Head of caudate nucleus (tissue), 42 donors: ENCODE results near the gene GABRR1.

Experiments
- DNase-seq, 42 donors: peaks; one replicate each; pipeline versions ENCODE4 v3.0.0 to v3.0.0-alpha.2; 2020 to 2021; ENCODE audit warnings: mixed read lengths in 7 of 42
- intact Hi-C: fragments of 100-400 bp; cut with DNase I; formaldehyde crosslinking; loops from one replicate; pipeline ENCODE4 v1.15.0; 2022

Gene GABRR1

GRCh38 chr6:89180112-89180511 lies 37.0 kb downstream of the GABRR1 start:
- intact Hi-C loops, result no loop called here
- DNase-seq, result no peak

DNA sequence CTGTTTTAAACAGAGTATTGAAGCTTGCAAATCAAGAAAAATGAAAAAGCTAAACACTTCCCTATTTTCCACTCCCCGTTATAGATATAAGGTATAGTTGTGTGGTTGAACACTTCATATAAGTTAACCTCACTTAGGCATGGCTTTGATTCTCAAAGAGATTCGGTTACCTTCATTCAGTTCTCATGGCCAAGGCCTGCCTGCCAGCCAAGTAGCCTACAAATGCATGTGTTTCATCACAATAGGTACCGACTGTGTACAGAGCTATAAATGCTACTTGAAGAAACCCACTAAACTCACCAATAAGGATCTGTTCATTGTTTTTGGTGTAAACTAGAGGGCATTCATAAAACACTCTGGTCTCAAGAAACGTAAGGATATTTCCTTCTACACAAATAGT lies 43.5 kb downstream of the GABRR1 start:
- no peak for DNase-seq
- intact Hi-C loops, result no loop called here

GRCh38 chr6:89172131-89172530 lies 45.0 kb downstream of the GABRR1 start:
- intact Hi-C loops, result no loop called here

DNA sequence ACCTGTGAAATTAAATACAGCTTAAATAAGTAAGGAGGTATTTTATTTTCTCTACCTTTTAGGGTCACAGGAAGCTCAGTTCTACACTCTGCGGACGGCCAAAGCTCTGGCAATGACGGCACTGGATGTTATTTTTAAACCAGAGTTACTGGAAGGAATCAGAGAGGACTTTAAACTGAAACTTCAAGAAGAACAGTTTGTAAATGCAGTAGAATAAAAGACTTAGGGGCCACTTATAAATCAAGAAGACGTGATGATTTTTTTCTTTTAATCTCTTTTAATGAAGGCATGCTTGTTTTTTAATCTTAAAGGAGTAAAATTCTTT lies 55.1 kb downstream of the GABRR1 start:
- intact Hi-C loops, result loop anchor here (10.0 kb wide), 1 partner anchor 1907 kb away; no protein-coding TSS in a partner anchor
- no peak for DNase-seq

More at GRCh38 chr6:89172131-89172530, 45.0 kb downstream of the GABRR1 start:
- no peak for DNase-seq

- no peak for DNase-seq
- intact Hi-C loops, result loop anchor here (10.0 kb wide), 1 partner anchor 1907 kb away; no protein-coding TSS in a partner anchor
These were observed 55.7 kb downstream of the GABRR1 start for GRCh38 chr6:89161326-89162046.

DNA sequence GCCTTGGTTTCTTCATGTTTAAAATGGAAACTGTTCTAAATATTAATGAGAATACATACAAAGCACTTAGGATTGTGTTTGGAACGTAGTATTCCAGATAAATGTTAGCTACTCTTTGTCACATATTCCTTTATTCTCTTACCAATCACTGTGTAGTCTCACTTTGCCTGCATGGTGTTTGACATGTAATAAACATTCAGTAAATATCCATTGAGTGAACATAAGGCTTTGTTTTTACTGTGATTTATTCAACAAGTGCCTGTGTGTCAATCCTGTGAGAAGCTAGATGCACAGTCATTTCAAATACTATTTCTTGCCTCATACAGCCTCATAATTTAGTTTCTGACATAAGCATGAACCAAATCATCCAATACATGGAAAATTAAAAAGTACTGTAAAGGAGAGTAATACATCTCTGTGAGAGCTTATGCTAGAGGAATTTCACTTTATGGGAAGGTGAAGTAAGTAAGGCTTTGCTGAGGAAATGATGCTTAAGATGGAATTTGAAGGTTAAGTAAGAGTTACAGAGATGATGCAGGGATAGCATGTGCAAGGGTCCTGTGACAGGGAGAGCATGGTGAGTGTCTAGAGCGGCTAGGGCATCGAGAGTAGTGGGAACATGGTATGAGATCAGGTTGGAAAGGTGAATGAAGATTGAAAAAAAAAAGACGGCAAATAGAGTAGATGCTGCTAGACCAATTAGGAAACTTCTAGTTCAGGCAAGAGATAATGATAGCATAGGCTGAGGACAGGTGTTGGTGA lies 56.6 kb downstream of the GABRR1 start:
- no peak for DNase-seq
- intact Hi-C loops, result loop anchor here (10.0 kb wide), 1 partner anchor 1906 kb away; no protein-coding TSS in a partner anchor

DNA sequence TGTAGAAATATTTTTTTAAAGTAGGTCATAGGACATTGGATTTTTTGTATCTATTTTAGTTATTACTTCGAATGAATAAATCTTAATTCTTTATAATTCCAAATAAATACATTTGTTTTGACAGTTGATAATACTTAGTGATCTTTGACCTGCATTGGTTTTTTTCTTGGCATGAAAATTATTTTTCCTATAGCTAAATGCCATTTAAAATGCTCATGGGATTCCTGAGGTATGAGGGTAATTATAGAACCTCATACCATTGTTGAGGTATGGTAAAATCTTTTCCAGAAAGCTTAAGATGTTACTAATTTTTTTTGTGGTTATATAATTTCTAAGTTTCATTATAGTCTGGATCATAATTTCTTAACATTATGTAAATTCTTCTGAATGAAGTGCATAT lies 63.0 kb downstream of the GABRR1 start:
- intact Hi-C loops, result no loop called here
- no peak for DNase-seq

- intact Hi-C loops, result no loop called here
- peak; percentile 13 to 77 (median 54) for DNase-seq
These were observed 69.0 kb downstream of the GABRR1 start for GRCh38 chr6:89148016-89148750.

GRCh38 chr6:89146718-89147700 lies 70.1 kb downstream of the GABRR1 start:
- intact Hi-C loops, result no loop called here
- DNase-seq, result peak in 24 of 42 donors; percentile 7 to 59 (median 30)

DNA sequence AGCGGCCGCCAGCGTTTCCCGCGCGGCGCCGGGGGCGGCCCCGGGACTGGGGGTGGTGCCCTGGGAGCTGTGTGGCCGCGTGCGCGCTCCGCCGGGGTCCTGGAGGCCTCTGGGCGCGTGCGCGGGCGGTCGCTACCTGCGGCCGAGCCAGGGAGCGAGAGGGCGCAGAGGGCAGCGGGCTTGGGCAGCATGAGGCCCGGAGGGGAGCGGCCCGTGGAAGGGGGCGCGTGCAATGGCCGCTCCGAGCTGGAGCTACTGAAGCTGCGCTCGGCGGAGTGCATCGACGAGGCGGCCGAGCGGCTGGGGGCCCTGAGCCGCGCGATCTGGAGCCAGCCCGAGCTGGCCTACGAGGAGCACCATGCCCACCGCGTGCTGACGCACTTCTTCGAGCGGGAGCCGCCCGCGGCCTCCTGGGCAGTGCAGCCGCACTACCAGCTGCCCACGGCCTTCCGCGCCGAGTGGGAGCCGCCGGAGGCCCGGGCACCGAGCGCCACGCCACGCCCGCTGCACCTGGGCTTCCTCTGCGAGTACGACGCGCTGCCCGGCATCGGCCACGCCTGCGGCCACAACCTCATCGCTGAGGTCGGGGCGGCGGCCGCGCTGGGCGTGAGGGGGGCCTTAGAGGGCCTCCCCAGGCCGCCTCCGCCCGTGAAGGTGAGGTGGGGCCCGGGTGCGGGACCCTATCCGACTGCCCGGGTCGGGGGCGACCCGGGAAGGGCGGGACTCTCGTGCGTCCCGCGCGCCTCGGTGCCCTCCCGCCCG lies 71.0 kb downstream of the GABRR1 start, which contains the start of gene PM20D2:
TSS of gene PM20D2 (plus strand) at position 100 of the 762 bp plus-strand sequence. CDS start at position 190, 90 bp downstream.
- peak; percentile 4 to 84 (median 68) for DNase-seq
- intact Hi-C loops, result no loop called here

- DNase-seq, result peak in 18 of 42 donors; percentile 3 to 73 (median 34)
- intact Hi-C loops, result no loop called here
These were observed 71.8 kb downstream of the GABRR1 start for GRCh38 chr6:89145091-89145955.

DNA sequence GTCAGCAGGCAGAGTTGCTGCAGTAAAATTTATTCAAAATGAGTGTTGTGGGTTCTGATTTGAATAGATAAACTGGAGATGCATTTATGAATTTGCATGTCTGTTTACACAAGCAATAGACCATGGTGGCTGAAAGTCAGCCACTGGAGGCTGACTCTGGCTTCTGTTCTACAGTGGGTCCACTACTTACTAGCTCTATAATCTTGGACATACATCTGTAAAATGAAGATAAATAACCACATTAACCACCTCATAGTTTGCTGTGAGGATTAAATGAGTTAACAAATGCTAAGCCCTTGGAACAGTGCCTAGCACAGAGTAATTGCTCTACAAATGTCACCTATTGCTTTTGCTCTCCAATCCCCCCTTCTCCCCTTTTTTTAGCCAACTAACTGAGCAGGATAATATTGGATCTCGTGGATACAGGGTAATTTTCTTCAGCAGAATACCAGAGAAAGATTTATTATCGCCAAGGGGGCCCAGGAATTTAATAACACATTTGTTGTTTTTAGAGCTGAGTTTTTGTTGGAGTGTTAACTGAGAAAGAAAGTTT lies 72.7 kb downstream of the GABRR1 start:
- no peak for DNase-seq

DNA sequence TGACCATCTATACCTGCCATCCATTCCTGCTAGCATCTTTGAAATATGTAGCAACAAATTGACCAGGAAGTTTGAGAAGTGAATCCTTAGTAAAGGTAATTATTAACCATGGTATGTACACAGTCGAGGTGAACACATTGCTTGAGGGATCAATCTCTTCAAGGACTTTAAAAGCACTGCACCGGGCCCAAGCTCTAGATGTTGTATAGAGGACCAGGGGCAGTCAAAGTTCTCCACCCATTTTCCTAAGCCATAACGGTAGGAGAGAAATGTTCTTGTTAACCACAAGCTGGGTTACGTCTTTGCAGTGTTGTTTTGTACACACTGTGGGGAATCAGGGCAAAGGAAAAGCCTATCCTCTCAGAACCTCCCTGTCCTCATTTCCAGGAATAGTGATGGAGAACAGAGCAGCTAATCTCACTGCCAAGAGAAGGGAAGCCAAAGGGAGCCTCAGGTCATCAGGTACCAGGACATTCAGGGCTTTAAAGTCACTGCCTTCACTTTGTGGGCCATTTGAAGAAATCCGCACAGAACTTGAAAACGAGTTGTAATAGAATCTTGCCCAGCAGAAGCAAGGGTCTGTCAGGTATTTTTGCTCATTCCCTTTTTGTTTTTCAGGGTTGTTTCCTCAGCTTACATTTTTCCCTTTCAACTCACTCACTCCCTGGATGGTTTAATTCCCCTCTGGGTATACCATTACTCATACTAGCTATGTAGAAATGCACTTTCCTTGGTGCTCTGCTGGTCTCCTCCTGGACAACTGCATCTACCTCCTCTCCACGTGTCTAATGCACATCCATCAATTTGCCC lies 76.6 kb downstream of the GABRR1 start:
- intact Hi-C loops, result no loop called here
- DNase-seq, result no peak

More for the DNA sequence above, 72.7 kb downstream of the GABRR1 start:
- intact Hi-C loops, result no loop called here

DNA sequence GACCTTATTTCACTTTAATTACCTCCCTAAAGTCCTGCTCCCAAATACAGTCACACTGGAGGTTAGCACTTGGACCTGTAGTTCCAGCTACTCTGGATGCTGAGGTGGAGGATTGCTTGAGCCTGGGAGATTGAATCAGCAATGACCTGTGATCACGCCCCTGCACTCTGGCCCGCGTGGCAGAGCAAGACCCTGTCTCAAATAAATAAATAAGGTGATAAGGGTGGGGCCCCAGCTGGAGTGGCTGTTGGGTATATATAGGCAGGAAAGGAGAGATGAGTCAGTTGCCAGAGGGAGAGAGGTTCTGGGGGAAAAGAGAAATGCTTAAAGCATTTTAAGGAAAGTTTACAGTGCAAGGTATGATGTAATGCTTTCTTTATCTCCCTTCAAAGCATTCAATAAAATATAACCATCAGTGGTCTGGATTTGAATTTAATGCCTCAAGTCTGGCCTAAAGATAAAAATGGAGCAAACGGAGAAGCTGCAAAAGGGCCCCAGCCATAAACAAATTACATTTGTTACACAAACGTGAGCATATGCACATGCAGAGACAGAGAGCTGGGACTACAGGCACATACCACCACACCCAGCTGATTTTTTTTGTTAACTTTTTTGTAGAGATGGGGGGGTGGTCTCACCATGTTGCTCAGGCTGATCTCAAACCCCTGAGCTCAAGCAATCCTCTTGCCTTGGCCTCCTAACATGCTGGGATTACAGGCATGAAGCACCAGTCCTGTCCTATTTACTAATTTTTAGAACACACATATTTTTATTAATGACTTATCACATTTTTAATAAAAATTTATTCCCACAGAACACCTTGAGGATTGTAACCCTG lies 77.4 kb downstream of the GABRR1 start:
- DNase-seq, result no peak
- intact Hi-C loops, result no loop called here

DNA sequence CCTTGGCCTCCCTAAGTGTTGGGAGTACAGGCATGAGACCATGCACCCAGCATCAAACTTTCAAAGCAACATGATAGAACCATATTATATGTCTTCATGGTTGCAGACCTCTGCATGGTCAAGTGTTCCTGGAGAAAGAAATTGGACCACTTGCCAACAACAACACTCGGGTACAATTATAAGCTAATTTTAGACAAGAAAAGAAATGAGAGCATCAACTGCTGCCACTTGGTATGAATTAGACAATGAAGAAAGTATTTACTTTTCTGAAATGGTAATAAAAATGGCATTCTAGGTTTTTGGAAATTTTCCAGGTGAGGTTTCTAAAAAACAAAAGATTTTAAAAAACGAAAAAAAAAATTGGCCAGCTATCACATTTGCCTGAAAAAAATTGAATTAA lies 79.0 kb downstream of the GABRR1 start:
- intact Hi-C loops, result no loop called here
- no peak for DNase-seq
